Measurements from ENCODE around the gene SLC12A3. TPM values are rescaled to one million over a fixed set of nuclear protein-coding genes. Genes with fewer than 3 reads are reported as not detected.

Gene SLC12A3
- total RNA-seq, 4 donors from 2014 or later = not detected

DNA sequence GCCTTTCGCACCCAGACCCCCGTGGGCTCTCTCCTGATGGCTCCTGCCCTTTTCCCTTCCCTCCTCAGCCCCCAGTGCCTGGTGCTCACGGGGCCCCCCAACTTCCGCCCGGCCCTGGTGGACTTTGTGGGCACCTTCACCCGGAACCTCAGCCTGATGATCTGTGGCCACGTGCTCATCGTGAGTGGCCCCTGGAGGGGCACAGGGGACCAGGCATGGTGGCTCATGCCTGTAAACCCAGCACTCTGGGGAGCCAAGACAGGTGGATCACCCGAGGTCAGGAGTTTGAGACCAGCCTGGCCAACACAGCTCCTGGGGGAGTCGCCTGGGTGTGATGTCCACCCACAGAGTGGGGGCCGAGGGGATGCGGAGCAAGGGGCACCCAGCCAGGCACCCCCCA lies 21.3 kb downstream of the SLC12A3 start:
- TF ChIP-seq POLR2A (IDR thresholded peaks at IDR 0.05) = no peak
- TF ChIP-seq, protein P1, sequence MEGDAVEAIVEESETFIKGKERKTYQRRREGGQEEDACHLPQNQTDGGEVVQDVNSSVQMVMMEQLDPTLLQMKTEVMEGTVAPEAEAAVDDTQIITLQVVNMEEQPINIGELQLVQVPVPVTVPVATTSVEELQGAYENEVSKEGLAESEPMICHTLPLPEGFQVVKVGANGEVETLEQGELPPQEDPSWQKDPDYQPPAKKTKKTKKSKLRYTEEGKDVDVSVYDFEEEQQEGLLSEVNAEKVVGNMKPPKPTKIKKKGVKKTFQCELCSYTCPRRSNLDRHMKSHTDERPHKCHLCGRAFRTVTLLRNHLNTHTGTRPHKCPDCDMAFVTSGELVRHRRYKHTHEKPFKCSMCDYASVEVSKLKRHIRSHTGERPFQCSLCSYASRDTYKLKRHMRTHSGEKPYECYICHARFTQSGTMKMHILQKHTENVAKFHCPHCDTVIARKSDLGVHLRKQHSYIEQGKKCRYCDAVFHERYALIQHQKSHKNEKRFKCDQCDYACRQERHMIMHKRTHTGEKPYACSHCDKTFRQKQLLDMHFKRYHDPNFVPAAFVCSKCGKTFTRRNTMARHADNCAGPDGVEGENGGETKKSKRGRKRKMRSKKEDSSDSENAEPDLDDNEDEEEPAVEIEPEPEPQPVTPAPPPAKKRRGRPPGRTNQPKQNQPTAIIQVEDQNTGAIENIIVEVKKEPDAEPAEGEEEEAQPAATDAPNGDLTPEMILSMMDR (IDR thresholded peaks at IDR 0.05) = no peak
- H3K4me1 ChIP-seq = peaks cover 0 to 10% (median 0%) of the 10 kb centered on the region in 4 donors
- no peak overlapping the region for H3K4me3 ChIP-seq
- no peak overlapping the region for H3K27ac ChIP-seq
- DNase-seq = no peak
- H3K36me3 ChIP-seq = no peaks in the 10 kb centered on the region
- H3K27me3 ChIP-seq = no peaks in the 10 kb centered on the region
- H3K9me3 ChIP-seq = no peaks in the 10 kb centered on the region

DNA sequence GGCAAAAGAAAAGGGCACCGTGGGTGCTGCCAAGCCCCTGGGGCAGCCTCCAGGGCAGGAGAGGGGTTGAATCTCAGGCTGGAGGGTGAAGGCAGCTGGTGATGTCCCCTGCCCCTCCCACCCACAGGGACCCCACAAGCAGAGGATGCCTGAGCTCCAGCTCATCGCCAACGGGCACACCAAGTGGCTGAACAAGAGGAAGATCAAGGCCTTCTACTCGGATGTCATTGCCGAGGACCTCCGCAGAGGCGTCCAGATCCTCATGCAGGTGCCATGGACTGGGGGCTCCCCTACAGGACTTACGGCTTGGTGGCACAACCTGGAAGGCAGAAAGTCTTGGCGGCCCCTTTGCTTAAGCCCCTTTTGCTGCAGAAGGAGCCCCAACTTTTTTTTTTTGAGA lies 21.8 kb downstream of the SLC12A3 start:
- DNase-seq = no peak
- TF ChIP-seq POLR2A (IDR thresholded peaks at IDR 0.05) = no peak
- TF ChIP-seq, protein P1 (IDR thresholded peaks at IDR 0.05) = no peak
- no peaks in the 10 kb centered on the region for H3K27me3 ChIP-seq
- H3K4me3 ChIP-seq = no peak overlapping the region
- H3K27ac ChIP-seq = no peak overlapping the region
- no peaks in the 10 kb centered on the region for H3K9me3 ChIP-seq
- peaks cover 0 to 10% (median 0%) of the 10 kb centered on the region in 4 donors for H3K4me1 ChIP-seq
- no peaks in the 10 kb centered on the region for H3K36me3 ChIP-seq

DNA sequence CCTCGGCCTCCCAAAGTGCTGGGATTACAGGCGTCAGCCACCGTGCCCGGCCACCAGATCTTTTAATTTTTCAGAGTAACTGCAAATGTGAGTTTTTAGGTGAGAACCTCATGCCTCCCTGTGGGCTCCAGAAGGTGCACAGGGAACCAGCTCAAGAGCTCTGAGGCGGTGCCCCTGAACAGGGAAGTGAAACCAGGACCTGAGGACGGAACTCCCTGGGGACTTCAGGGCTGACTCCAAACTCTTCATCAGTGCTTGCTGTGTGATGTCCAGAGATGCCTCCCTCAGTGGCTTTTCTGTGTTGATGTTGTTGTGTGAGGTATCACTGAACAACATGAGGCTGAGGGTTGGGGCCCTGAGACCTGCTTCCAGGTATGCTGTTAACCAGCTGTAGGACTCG lies 23.8 kb downstream of the SLC12A3 start:
- Histone ChIP-seq H3K4me3 (no peak overlapping the region), H3K27me3 (no peaks in the 10 kb centered on the region), H3K36me3 (no peaks in the 10 kb centered on the region), H3K4me1 (peaks cover 0 to 10% (median 0%) of the 10 kb centered on the region in 4 donors), H3K27ac (peak overlapping the region in 1 of 4 donors; percentile 58), H3K9me3 (no peaks in the 10 kb centered on the region)
- TF ChIP-seq, protein P1 (IDR thresholded peaks at IDR 0.05) = no peak
- TF ChIP-seq POLR2A (IDR thresholded peaks at IDR 0.05) = no peak
- peak in 2 of 3 donors; percentile 81 to 85 for DNase-seq

DNA sequence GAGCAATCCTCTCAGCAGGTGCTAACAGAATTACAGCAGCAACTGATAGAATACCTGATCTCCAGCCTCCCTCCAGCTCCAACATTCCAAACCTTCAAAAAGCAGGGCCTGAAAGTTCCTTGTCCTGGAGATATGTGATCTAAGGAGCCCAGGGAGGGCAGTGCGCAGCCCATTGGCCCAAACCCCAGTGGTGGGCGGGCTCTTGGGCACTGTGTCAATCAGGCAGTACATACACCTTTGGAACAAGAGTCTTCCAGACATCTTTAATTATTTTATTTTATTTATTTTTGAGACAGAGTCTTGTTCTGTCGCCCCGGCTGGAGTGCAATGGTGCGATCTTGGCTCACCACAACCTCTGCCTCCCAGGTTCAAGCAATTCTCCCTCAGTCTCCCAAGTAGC lies 24.2 kb downstream of the SLC12A3 start:
- Histone ChIP-seq H3K4me3 (no peak overlapping the region), H3K27ac (peak overlapping the region in 1 of 4 donors; percentile 58), H3K9me3 (no peaks in the 10 kb centered on the region), H3K36me3 (no peaks in the 10 kb centered on the region), H3K4me1 (peaks cover 0 to 10% (median 0%) of the 10 kb centered on the region in 4 donors), H3K27me3 (no peaks in the 10 kb centered on the region)
- TF ChIP-seq, protein P1 (IDR thresholded peaks at IDR 0.05) = no peak
- TF ChIP-seq POLR2A (IDR thresholded peaks at IDR 0.05) = no peak
- no peak for DNase-seq

DNA sequence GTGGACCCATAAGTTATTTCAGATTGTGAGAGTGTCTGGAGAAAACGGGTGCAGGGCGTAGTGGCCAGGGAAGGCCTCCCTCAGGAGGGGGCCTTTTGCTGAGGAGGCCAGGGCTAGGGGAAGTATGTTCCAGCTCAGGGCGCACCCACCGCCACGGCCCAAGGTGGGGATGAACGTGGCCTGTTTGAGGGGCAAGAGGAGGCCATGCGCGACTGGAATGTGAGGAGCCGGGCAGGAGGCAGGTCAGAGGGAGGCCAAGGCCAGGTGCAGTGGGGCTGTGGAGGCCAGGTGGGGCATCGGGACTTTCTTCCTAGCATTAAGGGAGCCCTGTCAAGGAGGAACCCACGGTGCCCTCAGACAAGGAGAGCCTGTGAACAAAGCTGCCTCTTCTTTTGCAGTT lies 26.7 kb downstream of the SLC12A3 start:
- Histone ChIP-seq H3K27me3 (no peaks in the 10 kb centered on the region), H3K4me3 (no peak overlapping the region), H3K4me1 (peaks cover 0 to 10% (median 0%) of the 10 kb centered on the region in 4 donors), H3K27ac (no peak overlapping the region), H3K9me3 (no peaks in the 10 kb centered on the region), H3K36me3 (no peaks in the 10 kb centered on the region)
- TF ChIP-seq, protein P1 (IDR thresholded peaks at IDR 0.05) = no peak
- DNase-seq = no peak

DNA sequence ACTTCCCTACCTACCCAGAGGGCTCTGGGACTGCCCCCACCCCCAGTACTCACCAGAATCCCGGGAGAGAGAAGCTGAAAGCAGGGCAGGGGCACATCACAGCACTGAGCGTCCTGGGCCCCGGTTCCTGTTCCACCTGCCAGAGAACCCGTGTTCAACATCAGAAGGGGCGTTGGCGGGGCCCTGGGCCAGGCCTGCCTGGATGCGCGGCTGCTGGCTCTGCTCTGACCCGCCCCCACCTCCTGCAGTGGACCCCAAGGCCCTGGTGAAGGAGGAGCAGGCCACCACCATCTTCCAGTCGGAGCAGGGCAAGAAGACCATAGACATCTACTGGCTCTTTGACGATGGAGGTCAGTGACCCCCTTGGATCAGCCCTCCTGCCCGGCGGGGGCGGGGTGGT lies 27.7 kb downstream of the SLC12A3 start:
- Histone ChIP-seq H3K4me3 (no peak overlapping the region), H3K9me3 (no peaks in the 10 kb centered on the region), H3K36me3 (no peaks in the 10 kb centered on the region), H3K27me3 (no peaks in the 10 kb centered on the region), H3K27ac (no peak overlapping the region), H3K4me1 (peaks cover 0 to 10% (median 0%) of the 10 kb centered on the region in 4 donors)
- TF ChIP-seq, protein P1 (IDR thresholded peaks at IDR 0.05) = no peak
- TF ChIP-seq POLR2A (IDR thresholded peaks at IDR 0.05) = no peak
- DNase-seq = no peak
